Activated CD8-positive, alpha-beta T cell treated with anti-CD3 and anti-CD28 coated beads for 36 hours (primary cell): ENCODE measurements around the gene LUZP2. TPM values are rescaled to one million over a fixed set of nuclear protein-coding genes. Genes with fewer than 3 reads are reported as not detected.

Source experiments
- ATAC-seq: fragments of 200-7000 bp; cut with Tn5 transposase; one replicate; pipeline ENCODE4 v1.10.0; 2021; ENCODE audit warnings: mild to moderate bottlenecking, moderate library complexity
- CTCF ChIA-PET: fragments of 350-600 bp; sonication (Branson Sonifier 250); formaldehyde crosslinking; loops from one replicate; lab custom pipeline; 2021; ENCODE audit warnings: antibody characterized with exemption; lab: Charles Lee
- POLR2A ChIA-PET: fragments of 350-600 bp; sonication (Branson Sonifier 250); formaldehyde crosslinking; loops from one replicate; lab custom pipeline; 2021; ENCODE audit warnings: antibody characterized with exemption; lab: Charles Lee
- DNase-seq: peaks from one replicate; pipeline ENCODE4 v3.0.0-alpha.2; 2020
- H3K27ac Mint-ChIP-seq: one replicate; pipeline ENCODE4 v1.8.0; 2021; ENCODE audit warnings: mild to moderate bottlenecking, mixed read lengths
- H3K27me3 Mint-ChIP-seq: one replicate; pipeline ENCODE4 v1.8.0; 2021; ENCODE audit warnings: mixed read lengths
- H3K36me3 Mint-ChIP-seq: one replicate; pipeline ENCODE4 v1.8.0; 2021; ENCODE audit warnings: low read depth, mixed read lengths
- H3K4me1 Mint-ChIP-seq: one replicate; pipeline ENCODE4 v1.8.0; 2021; ENCODE audit warnings: low read depth, mixed read lengths
- H3K4me3 Mint-ChIP-seq: one replicate; pipeline ENCODE4 v1.8.0; 2021; ENCODE audit warnings: mild to moderate bottlenecking, moderate library complexity, mixed read lengths
- H3K9me3 Mint-ChIP-seq: one replicate; pipeline ENCODE4 v1.8.0; 2021; ENCODE audit warnings: mixed read lengths
- CTCF ChIP-seq: fragments of 200-600 bp; IDR thresholded peaks from one replicate; pipeline ENCODE4 v1.8.0; 2022; ENCODE audit warnings: antibody characterized with exemption, mild to moderate bottlenecking
- intact Hi-C: fragments of 100-400 bp; cut with micrococcal nuclease; formaldehyde crosslinking; loops from one replicate; pipeline ENCODE4 v1.10.0; 2022
- total RNA-seq, 2 experiments: library from RNA; stranded (reverse); gene quantifications; one replicate each; pipeline ENCODE4 v1.2.3, GENCODE V29; 2021

Gene LUZP2
- total RNA-seq, 2 experiments from 2014 or later = not detected

GRCh38 chr11:24598641-24599040, 101.8 kb downstream of the LUZP2 start:
- Mint-ChIP-seq H3K36me3 (no peaks in the 10 kb centered on the region), H3K9me3 (no peaks in the 10 kb centered on the region), H3K27ac (no peak overlapping the region), H3K4me1 (no peaks in the 10 kb centered on the region), H3K27me3 (no peaks in the 10 kb centered on the region), H3K4me3 (no peak overlapping the region)
- no peak for TF ChIP-seq CTCF
- ATAC-seq (no peak), DNase-seq (no peak)
- intact Hi-C loops = no loop called here
- POLR2A ChIA-PET = no interaction called here
- CTCF ChIA-PET = no interaction called here

DNA sequence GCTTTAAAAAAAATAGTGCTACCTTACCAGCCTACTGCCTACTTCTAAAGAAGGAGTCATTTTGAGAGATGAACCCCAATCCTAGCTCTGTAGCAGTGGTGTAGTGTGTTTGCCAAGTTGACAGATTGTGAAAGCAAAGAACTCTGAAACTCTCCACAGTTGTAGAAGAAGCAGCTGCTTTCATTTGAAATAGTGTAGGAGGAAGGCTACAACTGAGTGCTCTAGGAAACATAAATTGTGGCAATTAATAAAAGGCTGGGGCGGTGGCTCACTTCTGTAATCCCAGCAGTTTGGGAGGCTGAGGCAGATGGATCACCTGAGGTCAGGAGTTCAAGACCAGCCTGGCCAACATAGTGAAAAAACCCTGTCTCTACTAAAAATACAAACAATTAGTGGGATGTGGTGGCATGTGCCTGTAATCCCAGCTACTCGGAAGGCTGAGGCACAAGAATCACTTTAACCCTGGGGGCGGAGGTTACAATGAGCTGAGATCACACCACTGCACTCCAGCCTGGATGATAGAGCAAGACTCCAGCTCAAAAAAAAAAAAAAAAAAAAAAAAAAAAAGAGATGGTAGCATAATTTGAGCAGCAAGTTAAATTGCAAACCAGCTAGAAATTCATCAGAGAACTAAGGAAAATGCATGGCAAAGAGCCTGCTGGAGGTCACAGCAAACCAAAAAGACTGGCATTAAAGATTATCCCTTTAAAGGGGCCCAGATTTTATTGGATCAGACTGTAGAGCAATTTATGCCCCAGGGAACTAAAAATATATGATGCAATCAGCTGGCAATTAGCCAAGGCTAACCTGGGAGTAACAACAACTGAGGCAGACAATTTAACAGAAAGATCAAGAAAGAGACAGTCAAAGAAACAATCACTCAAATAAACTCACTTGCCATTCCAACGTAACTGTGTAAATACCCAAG, 112.6 kb downstream of the LUZP2 start:
- TF ChIP-seq CTCF = no peak
- ChIA-PET POLR2A (interaction anchor here (0.6 kb wide), 1 partner anchor 204 kb away, joined by 3 read pairs; no protein-coding TSS in a partner anchor), CTCF (no interaction called here)

GRCh38 chr11:24615451-24616160, 118.8 kb downstream of the LUZP2 start:
- H3K4me1 Mint-ChIP-seq = no peaks in the 10 kb centered on the region
- H3K27me3 Mint-ChIP-seq = no peaks in the 10 kb centered on the region
- CTCF ChIA-PET = no interaction called here
- no peak overlapping the region for H3K4me3 Mint-ChIP-seq
- intact Hi-C loops = no loop called here
- DNase-seq = no peak
- POLR2A ChIA-PET = no interaction called here
- peaks cover 2% of the 10 kb centered on the region for H3K9me3 Mint-ChIP-seq
- TF ChIP-seq CTCF = no peak
- H3K27ac Mint-ChIP-seq = no peak overlapping the region
- ATAC-seq = no peak
- H3K36me3 Mint-ChIP-seq = no peaks in the 10 kb centered on the region

More for the DNA sequence above, 112.6 kb downstream of the LUZP2 start:
- Mint-ChIP-seq H3K36me3 (no peaks in the 10 kb centered on the region), H3K4me1 (no peaks in the 10 kb centered on the region), H3K9me3 (no peaks in the 10 kb centered on the region), H3K27me3 (no peaks in the 10 kb centered on the region), H3K27ac (no peak overlapping the region), H3K4me3 (no peak overlapping the region)
- DNase-seq (no peak), ATAC-seq (no peak)
- intact Hi-C loops = no loop called here

- ChIA-PET POLR2A (no interaction called here), CTCF (no interaction called here)
- ATAC-seq (no peak), DNase-seq (no peak)
- Mint-ChIP-seq H3K4me3 (no peak overlapping the region), H3K4me1 (no peaks in the 10 kb centered on the region), H3K27me3 (no peaks in the 10 kb centered on the region), H3K27ac (no peak overlapping the region), H3K36me3 (no peaks in the 10 kb centered on the region), H3K9me3 (peaks cover 2% of the 10 kb centered on the region)
- no peak for TF ChIP-seq CTCF
- intact Hi-C loops = no loop called here
Observed at GRCh38 chr11:24617856-24618255, 121.0 kb downstream of the LUZP2 start.

GRCh38 chr11:24619900-24620299, 123.0 kb downstream of the LUZP2 start:
- intact Hi-C loops = no loop called here
- H3K27ac Mint-ChIP-seq = no peak overlapping the region
- CTCF ChIA-PET = no interaction called here

More at GRCh38 chr11:24619900-24620299, 123.0 kb downstream of the LUZP2 start:
- no peak for DNase-seq
- H3K9me3 Mint-ChIP-seq = peaks cover 2% of the 10 kb centered on the region
- H3K4me1 Mint-ChIP-seq = no peaks in the 10 kb centered on the region
- H3K4me3 Mint-ChIP-seq = no peak overlapping the region
- no peak for TF ChIP-seq CTCF
- no peak for ATAC-seq
- POLR2A ChIA-PET = no interaction called here
- H3K36me3 Mint-ChIP-seq = no peaks in the 10 kb centered on the region
- no peaks in the 10 kb centered on the region for H3K27me3 Mint-ChIP-seq
